Measurements from ENCODE around the gene ANKS1B.

DNA sequence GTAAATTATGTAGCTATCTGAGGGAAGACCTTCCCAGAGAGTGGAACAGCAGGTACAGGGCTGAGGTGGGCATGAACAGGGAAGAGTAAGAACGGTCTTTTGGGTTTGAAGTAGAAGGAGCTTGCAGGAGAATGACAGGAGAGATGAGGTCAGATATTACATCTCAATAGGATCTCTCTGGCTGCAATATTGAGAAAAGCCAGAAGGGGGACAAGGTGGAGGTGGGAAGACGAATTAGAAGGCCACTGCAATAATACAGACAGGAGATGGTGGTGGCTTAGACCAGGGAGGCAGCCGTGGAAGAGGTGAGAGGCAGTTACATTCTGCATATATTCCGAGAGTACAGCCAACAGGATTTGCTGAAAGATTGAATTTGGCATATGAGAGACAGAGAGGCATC is 1029.5 kb downstream of the ANKS1B start:
- no peak for TF ChIP-seq POLR2A (IDR thresholded peaks at IDR 0.05)
- TF ChIP-seq, protein P1, sequence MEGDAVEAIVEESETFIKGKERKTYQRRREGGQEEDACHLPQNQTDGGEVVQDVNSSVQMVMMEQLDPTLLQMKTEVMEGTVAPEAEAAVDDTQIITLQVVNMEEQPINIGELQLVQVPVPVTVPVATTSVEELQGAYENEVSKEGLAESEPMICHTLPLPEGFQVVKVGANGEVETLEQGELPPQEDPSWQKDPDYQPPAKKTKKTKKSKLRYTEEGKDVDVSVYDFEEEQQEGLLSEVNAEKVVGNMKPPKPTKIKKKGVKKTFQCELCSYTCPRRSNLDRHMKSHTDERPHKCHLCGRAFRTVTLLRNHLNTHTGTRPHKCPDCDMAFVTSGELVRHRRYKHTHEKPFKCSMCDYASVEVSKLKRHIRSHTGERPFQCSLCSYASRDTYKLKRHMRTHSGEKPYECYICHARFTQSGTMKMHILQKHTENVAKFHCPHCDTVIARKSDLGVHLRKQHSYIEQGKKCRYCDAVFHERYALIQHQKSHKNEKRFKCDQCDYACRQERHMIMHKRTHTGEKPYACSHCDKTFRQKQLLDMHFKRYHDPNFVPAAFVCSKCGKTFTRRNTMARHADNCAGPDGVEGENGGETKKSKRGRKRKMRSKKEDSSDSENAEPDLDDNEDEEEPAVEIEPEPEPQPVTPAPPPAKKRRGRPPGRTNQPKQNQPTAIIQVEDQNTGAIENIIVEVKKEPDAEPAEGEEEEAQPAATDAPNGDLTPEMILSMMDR (IDR thresholded peaks at IDR 0.05), result no peak
